GM23248 (cell line): Measurements from ENCODE around the gene RELT.

Source experiments
- EZH2 ChIP-seq: fragments of 200-600 bp; sonication (generic); IDR thresholded peaks from 2 replicates; pipeline ENCODE4 v1.6.1; 2018; ENCODE audit warnings: antibody characterized with exemption, mild to moderate bottlenecking; ENCODE audit not compliant: insufficient read depth, poor library complexity, severe bottlenecking
- EZH2phosphoT487 ChIP-seq: fragments of 200-600 bp; sonication (generic); IDR thresholded peaks from 2 replicates; pipeline ENCODE4 v1.6.1; 2018; ENCODE audit warnings: antibody characterized with exemption, moderate library complexity, mild to moderate bottlenecking, low read depth; ENCODE audit not compliant: insufficient read depth

DNA sequence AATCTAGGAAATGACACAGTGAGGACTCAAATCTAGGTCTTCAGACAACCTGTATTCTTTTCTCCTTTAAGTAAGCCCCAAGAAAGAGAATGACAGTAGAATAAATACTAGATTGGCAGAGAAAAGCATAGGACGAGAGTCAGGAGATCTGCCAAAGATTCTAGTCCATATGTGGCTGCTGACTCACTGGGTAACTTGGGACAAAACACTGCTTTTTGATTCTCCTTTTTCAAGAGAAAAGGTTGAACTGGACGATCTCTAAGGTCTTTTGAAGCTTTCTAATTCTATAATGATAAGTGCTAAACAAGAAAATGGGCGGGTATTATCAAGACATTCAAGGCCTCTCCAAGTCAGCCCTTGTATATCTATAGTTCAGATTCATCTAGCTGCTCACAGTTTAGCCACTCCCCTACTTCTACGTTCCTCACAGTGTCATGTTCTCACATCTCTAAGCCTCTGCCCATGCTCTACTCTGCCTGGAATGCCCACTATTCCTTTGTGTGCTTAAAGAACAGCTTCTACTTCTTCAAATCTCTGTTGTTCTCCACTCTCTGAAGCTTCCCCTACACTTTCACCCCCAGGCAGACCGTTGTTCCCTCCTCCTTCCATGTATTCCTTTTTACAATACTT lies 53.0 kb downstream of the RELT start:
- no peak for TF ChIP-seq EZH2
- no peak for TF ChIP-seq EZH2phosphoT487
